Embryonic facial prominence (tissue), 1 donor: Measurements from ENCODE around the gene CHMP4A.

ENCODE experiments used
- DNase-seq: peaks from one replicate; pipeline ENCODE4 v3.0.0-alpha.2; 2016; ENCODE audit errors: extremely low spot score

Gene CHMP4A

GRCh38 chr14:24196071-24197055 lies 16.9 kb downstream of the CHMP4A start:
- no peak for DNase-seq

DNA sequence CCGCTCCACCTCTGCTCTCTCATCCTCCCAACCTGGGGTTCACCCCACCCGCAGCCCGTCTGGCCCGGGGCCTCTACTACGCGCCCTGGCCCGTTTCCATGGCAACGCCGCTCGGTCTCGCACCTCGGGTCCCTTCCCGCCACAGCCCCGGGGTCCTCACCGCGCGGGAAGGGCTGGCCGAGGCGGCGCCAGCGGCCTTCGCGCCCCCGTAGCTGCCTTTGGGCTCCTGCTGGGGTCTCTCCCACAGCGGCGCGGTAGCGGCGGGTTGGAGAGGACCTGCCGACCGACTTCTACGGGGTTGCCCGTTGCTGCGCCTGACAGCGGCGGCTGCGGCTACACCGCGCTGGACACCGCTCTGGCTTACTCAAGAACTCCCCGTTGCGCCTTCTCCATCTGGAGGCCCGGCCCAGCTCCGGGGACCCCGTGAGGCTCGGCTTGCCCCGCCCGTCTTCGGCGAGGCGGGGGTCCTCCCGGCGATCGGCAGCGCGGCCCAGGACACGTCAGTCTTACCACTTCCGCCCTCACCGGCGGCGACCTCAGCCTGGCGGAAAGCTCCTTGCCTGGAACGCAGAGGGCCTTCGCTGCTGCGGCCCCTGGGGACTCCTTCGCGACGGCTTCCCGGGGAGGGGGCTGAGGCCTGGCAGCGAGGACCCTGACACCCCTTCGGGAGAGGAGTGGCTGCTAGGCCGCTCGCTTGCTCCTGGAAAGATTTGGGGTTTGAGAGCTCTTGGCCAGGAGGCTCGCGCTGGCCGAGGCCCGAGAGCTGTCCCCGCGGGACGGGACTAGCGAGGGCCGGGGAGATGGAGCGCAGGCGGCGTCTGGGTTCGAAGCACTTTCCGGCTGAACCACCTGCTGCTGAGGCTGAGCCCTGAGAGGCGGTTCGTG lies 17.9 kb downstream of the CHMP4A start, which contains the start of gene TM9SF1:
Gene TM9SF1, minus strand, starts transcription at position 256 of the 885 bp plus-strand sequence. CDS start 422 bp downstream, outside the sequence.
- DNase-seq: peak; percentile 76

GRCh38 chr14:24194873-24195185 lies 18.5 kb downstream of the CHMP4A start:
- DNase-seq: no peak

DNA sequence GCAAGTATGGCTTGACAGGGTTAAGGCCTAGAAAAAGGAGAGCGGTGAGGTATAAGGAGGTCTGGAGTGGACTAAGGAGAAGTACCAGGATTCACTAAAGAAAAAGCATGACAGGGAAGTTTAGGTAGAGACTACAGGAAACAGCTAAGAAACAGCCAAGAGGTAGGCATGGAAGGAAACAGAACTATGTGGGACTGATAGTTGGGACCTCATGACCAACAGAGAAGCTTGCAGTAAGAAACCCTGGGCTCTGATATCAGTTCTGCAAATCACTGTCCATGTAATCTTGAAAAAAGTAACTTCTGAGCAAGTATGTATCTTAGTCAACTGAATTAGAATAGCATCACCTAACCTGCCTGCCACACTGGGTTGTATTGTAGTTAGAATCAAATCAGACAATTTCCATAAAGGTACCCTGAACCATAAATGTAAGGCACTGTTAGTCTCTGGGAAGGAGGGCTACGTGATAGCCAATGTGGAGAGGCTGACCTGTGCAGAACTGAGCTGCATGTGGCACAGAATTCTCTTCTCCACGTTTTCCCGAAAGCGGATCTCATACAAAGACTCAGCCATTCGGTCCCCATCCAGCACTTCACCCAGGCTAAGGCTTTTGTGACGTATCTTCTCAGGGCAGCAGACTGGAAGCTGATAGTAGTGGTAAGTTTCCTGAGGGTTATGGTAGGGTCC lies 19.0 kb downstream of the CHMP4A start:
- DNase-seq: no peak

GRCh38 chr14:24192933-24193332 lies 20.4 kb downstream of the CHMP4A start:
- no peak for DNase-seq

GRCh38 chr14:24190416-24190815 lies 22.9 kb downstream of the CHMP4A start:
- no peak for DNase-seq

- DNase-seq: no peak
Measured at GRCh38 chr14:24189460-24189859, 23.8 kb downstream of the CHMP4A start.

DNA sequence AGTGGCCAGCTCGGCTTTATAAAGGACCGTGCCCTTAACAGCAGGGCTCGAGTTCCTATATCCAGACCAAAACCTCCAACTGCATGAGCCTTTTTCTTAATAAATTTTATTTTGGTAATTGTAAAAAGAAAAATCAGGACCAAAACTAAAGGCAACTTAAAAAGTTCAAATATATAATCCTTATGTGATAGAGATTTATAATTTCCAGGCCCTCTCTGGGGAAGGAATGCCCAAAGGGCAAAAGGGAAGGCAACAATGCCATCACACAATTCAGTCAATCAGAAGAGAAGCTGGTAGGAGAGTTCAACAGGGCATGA lies 24.3 kb downstream of the CHMP4A start:
- DNase-seq: no peak

DNA sequence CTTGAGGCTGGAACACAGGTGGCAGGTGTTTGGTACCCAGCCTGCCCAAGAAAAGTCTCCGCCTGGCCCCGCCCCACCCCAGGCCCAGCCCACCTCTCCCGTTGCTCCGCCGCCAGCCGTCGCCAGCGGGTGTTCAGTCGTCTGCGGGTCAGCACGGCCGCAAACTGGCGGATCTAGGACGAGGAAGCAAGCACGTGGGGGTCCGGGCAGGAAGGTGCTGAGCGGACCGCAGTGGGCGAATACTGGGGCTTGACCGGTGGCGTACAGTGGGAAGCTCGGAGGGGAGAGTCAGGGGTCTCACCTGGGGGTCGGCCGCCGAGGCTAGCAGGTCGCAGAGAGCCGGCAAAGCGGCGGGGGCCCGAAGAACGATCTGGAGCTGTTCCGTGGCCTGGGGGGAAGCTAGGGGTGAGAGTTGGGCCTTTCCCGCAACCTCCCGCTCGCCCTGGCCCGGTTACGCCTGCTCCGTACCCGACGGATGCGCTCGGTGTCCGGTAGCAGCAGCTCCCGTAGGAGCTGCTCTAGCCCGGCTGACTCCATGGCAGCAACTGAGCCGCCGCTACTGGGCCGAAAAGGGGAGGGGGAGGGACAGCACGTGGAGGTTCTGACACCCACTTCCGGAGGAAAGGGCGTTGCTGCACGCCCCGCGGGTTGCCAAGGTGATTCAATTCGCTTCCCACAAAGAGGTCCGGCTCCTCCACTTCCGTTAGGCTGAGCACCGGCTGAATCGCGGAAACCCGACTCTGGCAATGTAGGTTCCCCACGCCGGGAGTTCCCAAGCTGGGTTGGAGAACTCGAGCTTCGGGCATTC lies 24.8 kb downstream of the CHMP4A start, which contains the start of gene IPO4:
Gene IPO4, minus strand, starts transcription at position 566 of the 808 bp plus-strand sequence. Its CDS starts 29 bp downstream, at position 537.
- DNase-seq: peak; percentile 95

DNA sequence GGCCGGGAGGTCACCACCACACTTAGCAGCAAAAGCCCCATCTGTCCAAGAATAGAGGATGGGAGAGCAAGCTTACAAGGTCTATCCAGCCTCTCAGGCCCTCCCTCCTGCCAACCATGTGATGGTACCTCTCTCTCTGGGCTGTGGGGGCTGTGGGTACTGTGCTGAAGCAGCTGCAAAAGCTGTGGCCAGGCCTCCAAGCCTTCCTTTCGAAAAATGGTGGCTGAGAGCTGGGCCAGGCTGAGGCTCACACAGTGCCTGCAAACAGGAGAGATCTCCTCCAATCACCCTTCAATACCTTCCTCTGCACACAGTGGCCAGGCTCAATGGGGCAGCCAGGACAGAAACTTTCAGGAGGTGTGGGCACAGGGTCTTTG lies 25.8 kb downstream of the CHMP4A start:
- no peak for DNase-seq

DNA sequence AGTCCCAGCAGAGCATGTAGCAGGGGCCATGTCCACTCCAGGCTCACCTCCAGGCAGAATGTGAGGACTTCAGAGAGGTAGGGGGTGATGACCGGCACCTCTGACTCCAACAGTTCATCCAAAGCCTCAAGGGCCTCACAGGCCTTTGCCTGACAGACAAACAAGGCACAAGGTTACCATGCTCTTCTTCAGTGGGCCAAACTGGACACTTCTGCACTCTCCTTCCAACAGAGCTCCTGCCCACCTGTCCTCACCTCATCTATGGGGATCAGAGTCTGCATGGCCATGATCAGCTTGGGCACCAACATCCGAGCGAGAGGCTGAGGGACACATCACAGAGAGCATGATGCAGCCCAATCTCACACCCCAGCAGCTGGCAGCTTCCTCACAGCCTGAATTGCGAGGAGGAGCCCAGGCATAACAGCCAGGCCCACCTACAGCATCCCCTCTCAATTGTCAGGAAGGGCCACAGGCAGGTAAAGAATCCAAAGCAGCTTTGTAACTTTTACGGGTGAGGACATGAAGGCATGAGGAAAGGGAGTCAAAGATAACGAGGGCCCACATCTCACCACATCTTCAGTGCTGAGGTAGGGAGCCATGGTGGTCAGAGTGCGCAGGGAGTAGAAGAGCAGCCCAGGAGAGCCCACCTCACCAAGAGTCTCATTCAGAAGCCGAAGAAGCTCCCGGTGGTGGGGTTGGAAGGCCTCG lies 26.3 kb downstream of the CHMP4A start:
- no peak for DNase-seq

- DNase-seq: no peak
Measured at GRCh38 chr14:24185741-24186140, 27.5 kb downstream of the CHMP4A start.

- DNase-seq: no peak
Measured at GRCh38 chr14:24185026-24185425, 28.3 kb downstream of the CHMP4A start.

- DNase-seq: no peak
Measured at GRCh38 chr14:24184104-24184970, 29.0 kb downstream of the CHMP4A start.

DNA sequence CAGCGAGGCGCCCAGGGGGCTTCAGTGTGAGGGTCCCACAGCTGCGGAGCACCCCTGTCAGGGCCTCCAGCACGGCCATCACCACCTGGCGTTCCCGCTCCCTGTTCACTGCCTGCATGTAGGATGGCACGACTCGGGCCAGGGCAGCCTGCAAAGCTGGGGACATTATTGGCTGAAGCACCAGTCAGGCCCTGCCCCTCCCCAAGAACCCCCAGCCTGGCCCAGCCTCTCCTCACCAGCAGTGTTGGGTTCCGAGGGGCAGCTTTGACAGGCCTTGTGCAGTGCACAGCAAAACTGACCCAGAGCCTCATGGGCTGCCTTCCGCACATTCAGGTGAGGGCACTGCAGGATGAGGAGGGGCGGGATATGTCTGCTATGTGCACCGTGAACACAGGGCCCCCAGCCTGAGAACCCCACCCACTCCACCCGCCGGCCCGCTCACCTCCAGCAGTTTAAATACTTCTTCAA lies 30.2 kb downstream of the CHMP4A start:
- DNase-seq: no peak

- no peak for DNase-seq
Measured at GRCh38 chr14:24182110-24182882, 31.0 kb downstream of the CHMP4A start.

GRCh38 chr14:24181371-24182077 lies 31.8 kb downstream of the CHMP4A start:
- DNase-seq: no peak
